Measurements from ENCODE around the gene KIF5C.

- TF ChIP-seq ZNF160 (CRISPR knock-in tag; IDR thresholded peaks at IDR 0.05) (no peak), KMT2A (CRISPR knock-in tag; IDR thresholded peaks at IDR 0.05) (no peak), TARDBP (CRISPR knock-in tag; IDR thresholded peaks at IDR 0.05) (no peak), ZNF512 (CRISPR knock-in tag; IDR thresholded peaks at IDR 0.05) (no peak), CTCF (CRISPR knock-in tag; IDR thresholded peaks at IDR 0.05) (no peak), POLR2A (IDR thresholded peaks at IDR 0.05; ENCODE audit: insufficient read depth in 1 of 2, low read depth in 2 of 2, low read length in 2 of 2) (no peak), ASH2L (IDR thresholded peaks at IDR 0.05; ENCODE audit: insufficient read length, low read depth, low read length) (no peak), MXI1 (IDR thresholded peaks at IDR 0.05; ENCODE audit: borderline replicate concordance, low read depth, low read length) (no peak), USF2 (IDR thresholded peaks at IDR 0.05; ENCODE audit: low read depth, low read length) (no peak), USF2 (CRISPR knock-in tag; IDR thresholded peaks at IDR 0.05; ENCODE audit: borderline replicate concordance) (no peak), EP300 (IDR thresholded peaks at IDR 0.05; ENCODE audit: low read depth in 2 of 2, low read length in 2 of 2) (no peak), EP300 (CRISPR knock-in tag; IDR thresholded peaks at IDR 0.05; ENCODE audit: borderline replicate concordance) (no peak), ZMYM3 (CRISPR knock-in tag; IDR thresholded peaks at IDR 0.05) (no peak), ARNT (IDR thresholded peaks at IDR 0.05) (no peak), PREB (CRISPR knock-in tag; IDR thresholded peaks at IDR 0.05) (no peak), GABPB1 (CRISPR knock-in tag; IDR thresholded peaks at IDR 0.05) (no peak)
These were observed 128.1 kb downstream of the KIF5C start for GRCh38 chr2:149002891-149003740.
